Psoas muscle (tissue), 8 donors: Measurements from ENCODE around the gene XDH. TPM values are rescaled to one million over a fixed set of nuclear protein-coding genes. Genes with fewer than 3 reads are reported as not detected.

ENCODE experiments used
- ATAC-seq, 4 donors: fragments of 200-7000 bp; cut with Tn5 transposase; one replicate each; pipeline ENCODE4 v1.9.1; 2020; ENCODE audit warnings: moderate library complexity in 3 of 4, mild to moderate bottlenecking in 2 of 4
- DNase-seq, 2 donors: peaks; one replicate each; pipeline ENCODE4 v3.0.0-alpha.2; 2020
- H3K27ac ChIP-seq: fragments of 200-600 bp; one replicate; pipeline ENCODE4 v1.8.0; 2022
- H3K27me3 ChIP-seq, 3 donors: fragments of 200-600 bp in 1 of 3; one replicate each; pipeline versions ENCODE4 v1.6.1 to v1.8.0; 2013 to 2022; ENCODE audit warnings: low read length in 2 of 3, mild to moderate bottlenecking in 2 of 3, moderate library complexity in 1 of 3; ENCODE audit not compliant: insufficient read depth in 3 of 3
- H3K36me3 ChIP-seq, 2 donors: fragments of 200-600 bp in 1 of 2; one replicate each; pipeline versions ENCODE4 v1.6.1 to v1.8.0; 2013 to 2022; ENCODE audit warnings: low read depth in 1 of 2, mild to moderate bottlenecking in 1 of 2, moderate library complexity in 1 of 2; ENCODE audit not compliant: insufficient read depth in 1 of 2
- H3K4me1 ChIP-seq: fragments of 200-600 bp; one replicate; pipeline ENCODE4 v1.8.0; 2022
- H3K4me3 ChIP-seq: fragments of 200-600 bp; one replicate; pipeline ENCODE4 v1.8.0; 2022; ENCODE audit warnings: mild to moderate bottlenecking
- H3K9me3 ChIP-seq: fragments of 200-600 bp; one replicate; pipeline ENCODE4 v1.8.0; 2022
- CTCF ChIP-seq: fragments of 200-600 bp; IDR thresholded peaks from one replicate; pipeline ENCODE4 v1.8.0; 2022; ENCODE audit warnings: antibody characterized with exemption
- WGBS, 3 donors: extraction: QIAGEN DNeasy Blood & Tissue Kit; methylation state at CpG; one replicate each; pipeline versions ENCODE4 v1.1.6 to v1.1.7; 2013; 5-methylcytosine and 5-hydroxymethylcytosine counted together
- intact Hi-C, 2 donors: fragments of 100-400 bp; cut with DNase I; formaldehyde crosslinking; loops; one replicate each; pipeline versions ENCODE4 v1.11.0 to v1.14.2; 2022
- polyA plus RNA-seq, 3 donors: library from polyadenylated mRNA; stranded (reverse); fragments of 200-250 nt; gene quantifications; one replicate each; pipeline ENCODE4 v1.2.3, GENCODE V29; 2013
- total RNA-seq, 4 donors: library from RNA; stranded (reverse); fragmentation: NEBNext Ultra II Directional in 2 of 4; extraction: Animal tissue kit (Norgen Biotek cat#: 25700) in 2 of 4; gene quantifications; one replicate each; pipeline versions ENCODE4 v1.2.1 to v1.2.4, GENCODE V29; 2021 to 2023
- donor health status: healthy with polysubstance abuse.
- donor health status: DM: no; HTN: no; CAD: no; lungs with moderate emphysema.
- donor health status: Bipolar disorder and iron deficiency.
- donor health status: healthy.
- donor health status: DM: yes; HTN: yes; CAD: no.
- donor health status: DM: no; HTN: no; CAD: no.
- donor health status: DM: no; HTN: no; CAD: no.
- donor health status: DM: yes; HTN: yes; CAD: no.

XDH gene
- total and polyA plus RNA-seq, 7 donors: 0.03 to 1.5 (median 0.09) TPM; not detected in 1

DNA sequence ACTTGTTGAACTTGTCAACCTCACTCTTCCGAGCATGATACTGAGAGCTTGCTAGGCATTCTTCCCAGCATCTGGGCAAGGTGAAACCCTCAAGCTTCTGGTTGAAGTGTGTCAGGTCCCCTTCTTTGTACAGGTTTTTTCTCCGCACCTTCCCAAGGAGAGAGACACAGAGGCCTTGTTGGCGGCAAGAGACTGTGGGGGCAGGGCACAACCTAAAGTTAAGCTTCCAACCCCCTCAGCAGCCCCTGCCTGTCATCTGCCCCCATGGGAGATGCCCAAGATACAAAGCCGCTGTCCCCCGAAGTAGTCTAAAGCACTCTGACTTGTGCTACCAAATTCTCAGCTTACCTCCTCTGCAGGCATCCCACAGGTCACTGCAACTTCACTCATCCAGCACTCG, 64.9 kb downstream of the XDH start:
- WGBS, 3 donors: 83 to 90% (median 84%) methylated on average over 6 of the region's 6 CpGs
- Histone ChIP-seq H3K4me1 (no peaks in the 10 kb centered on the region), H3K27me3 (peaks cover 0 to 4% (median 1%) of the 10 kb centered on the region in 3 donors), H3K9me3 (no peaks in the 10 kb centered on the region), H3K36me3 (no peaks in the 10 kb centered on the region), H3K27ac (no peak overlapping the region), H3K4me3 (no peak overlapping the region)
- intact Hi-C loops: no loop called here
- DNase-seq (no peak), ATAC-seq (no peak)
- TF ChIP-seq CTCF: no peak

DNA sequence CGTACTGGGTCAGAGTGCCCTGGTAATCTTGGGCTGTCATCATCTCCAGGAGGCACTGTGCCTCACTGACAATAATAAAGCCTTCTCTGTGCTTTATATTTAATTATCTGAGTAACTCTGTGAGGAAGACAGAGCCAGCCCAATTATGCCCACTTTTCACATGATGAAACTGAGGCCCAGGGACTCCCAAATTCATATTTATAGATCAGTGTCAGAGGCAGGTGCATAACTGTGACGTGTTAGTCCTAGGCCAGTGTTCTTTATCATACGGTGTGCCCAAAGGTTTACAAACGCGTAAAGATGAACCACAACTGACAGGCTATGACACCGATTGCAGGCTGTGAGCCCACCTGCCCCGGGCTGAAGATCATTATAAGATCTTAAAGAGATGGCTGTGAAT, 65.4 kb downstream of the XDH start:
- Histone ChIP-seq H3K27me3 (peaks cover 0 to 4% (median 1%) of the 10 kb centered on the region in 3 donors), H3K27ac (no peak overlapping the region), H3K9me3 (no peaks in the 10 kb centered on the region), H3K36me3 (no peaks in the 10 kb centered on the region), H3K4me3 (no peak overlapping the region), H3K4me1 (no peaks in the 10 kb centered on the region)
- no peak for TF ChIP-seq CTCF
- intact Hi-C loops: no loop called here
- ATAC-seq (no peak), DNase-seq (no peak)
- WGBS, 3 donors: 90 to 92% (median 90%) methylated on average over 7 of the region's 7 CpGs

DNA sequence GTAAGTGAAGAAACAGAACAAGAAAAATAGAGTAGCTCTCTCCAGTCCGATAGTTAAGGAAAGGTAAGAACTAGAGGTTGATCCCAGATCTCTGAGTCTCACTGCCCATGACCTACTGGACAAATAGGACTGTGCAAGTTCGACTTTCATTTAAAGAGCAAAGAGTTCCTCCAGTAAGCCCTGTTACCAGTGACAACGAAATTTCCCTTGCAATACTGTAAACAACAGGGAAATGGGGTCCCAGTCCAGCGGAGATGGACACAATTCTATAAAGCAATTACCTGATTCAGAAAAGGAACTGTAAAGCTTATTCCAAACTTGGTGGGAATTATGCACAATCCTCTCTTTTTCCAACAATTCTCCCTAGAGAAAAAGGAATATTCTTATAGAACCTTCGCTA, 65.9 kb downstream of the XDH start:
- 75 to 80% (median 78%) methylated on average over 5 of the region's 5 CpGs for WGBS, 3 donors
- H3K4me1 ChIP-seq: no peaks in the 10 kb centered on the region
- no peak overlapping the region for H3K27ac ChIP-seq
- no peak for TF ChIP-seq CTCF
- no peak for ATAC-seq
- H3K27me3 ChIP-seq: peaks cover 0 to 4% (median 1%) of the 10 kb centered on the region in 3 donors
- intact Hi-C loops: no loop called here
- no peak for DNase-seq
- no peaks in the 10 kb centered on the region for H3K9me3 ChIP-seq
- H3K36me3 ChIP-seq: no peaks in the 10 kb centered on the region
- H3K4me3 ChIP-seq: no peak overlapping the region

DNA sequence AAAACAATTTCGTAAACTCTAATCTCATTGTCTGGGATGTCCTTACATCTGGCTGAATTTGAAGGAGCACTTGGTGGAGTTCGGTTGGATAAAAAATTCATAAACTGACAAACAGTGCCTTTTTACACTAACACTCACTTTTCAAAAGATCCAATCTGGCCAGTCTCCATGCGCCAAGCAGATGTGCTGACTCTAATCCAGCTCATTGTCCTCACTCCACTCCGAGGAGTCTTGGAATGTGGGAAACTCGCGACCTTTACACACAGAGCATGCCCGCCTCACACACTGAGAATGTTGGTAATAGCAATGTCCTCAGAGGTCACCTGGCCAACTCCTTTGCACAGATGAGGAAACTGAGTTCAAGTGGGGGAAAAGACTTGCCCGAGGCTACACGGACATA, 66.8 kb downstream of the XDH start:
- no peak for TF ChIP-seq CTCF
- intact Hi-C loops: no loop called here
- no peak overlapping the region for H3K27ac ChIP-seq
- H3K27me3 ChIP-seq: peaks cover 0 to 4% (median 1%) of the 10 kb centered on the region in 3 donors
- DNase-seq (peak in 1 of 2 donors; percentile 58), ATAC-seq (peak in 3 of 4 donors; percentile 40 to 67 (median 41))
- no peaks in the 10 kb centered on the region for H3K9me3 ChIP-seq
- no peak overlapping the region for H3K4me3 ChIP-seq
- H3K4me1 ChIP-seq: no peaks in the 10 kb centered on the region
- WGBS, 3 donors: 41 to 51% (median 46%) methylated on average over 9 of the region's 9 CpGs
- H3K36me3 ChIP-seq: no peaks in the 10 kb centered on the region

- no peaks in the 10 kb centered on the region for H3K4me1 ChIP-seq
- TF ChIP-seq CTCF: no peak
- no peaks in the 10 kb centered on the region for H3K36me3 ChIP-seq
- no peak overlapping the region for H3K4me3 ChIP-seq
- H3K27ac ChIP-seq: no peak overlapping the region
- no peaks in the 10 kb centered on the region for H3K9me3 ChIP-seq
- WGBS, 3 donors: 62 to 84% (median 68%) methylated on average over 6 of the region's 6 CpGs
- intact Hi-C loops: no loop called here
- DNase-seq: peak in 1 of 2 donors; percentile 59
- peaks cover 0 to 3% (median 1%) of the 10 kb centered on the region in 3 donors for H3K27me3 ChIP-seq
- ATAC-seq: peak in 1 of 4 donors; percentile 46
These were observed 67.2 kb downstream of the XDH start for GRCh38 chr2:31347319-31347718.
